ENCODE data around the gene WNT4. TPM values are rescaled to one million over a fixed set of nuclear protein-coding genes. Genes with fewer than 3 reads are reported as not detected.

Gene WNT4
- polyA plus RNA-seq, 3 donors = not detected

DNA sequence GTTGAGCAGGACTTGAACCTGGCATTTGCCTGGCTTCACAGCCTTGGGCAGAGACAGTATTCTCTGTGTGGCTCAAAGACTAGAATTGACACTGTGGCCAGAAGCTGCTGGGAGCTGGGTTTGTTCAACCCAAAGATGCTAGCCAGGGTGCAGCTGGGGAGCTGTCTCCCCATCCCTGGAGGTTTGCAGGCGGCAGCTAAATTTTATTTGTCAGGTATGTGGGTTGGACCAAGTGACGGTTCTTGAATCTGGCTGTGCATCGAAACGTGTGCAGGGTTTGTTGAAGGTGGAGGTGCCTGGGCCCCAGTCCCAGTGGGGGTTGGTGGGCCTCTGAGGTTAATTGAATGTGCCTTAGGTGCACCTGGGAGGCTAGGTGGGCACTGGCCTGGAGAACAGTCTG, 11.8 kb downstream of the WNT4 start:
- WGBS (ENCODE audit: insufficient coverage) = 97% methylated on average over 4 of the region's 4 CpGs
- no peaks in the 10 kb centered on the region for H3K9me3 ChIP-seq (replicated peaks in 1 of 2; ENCODE audit: control insufficient read depth in 1 of 2, insufficient read depth in 1 of 2, low read length in 2 of 2)
- no peak overlapping the region for H3K4me2 ChIP-seq (replicated peaks; ENCODE audit: extremely low read depth, low read length, poor library complexity, severe bottlenecking)
- H4K20me1 ChIP-seq (ENCODE audit: insufficient read depth, low read length) = no peaks in the 10 kb centered on the region
- peaks cover 0 to 2% of the 10 kb centered on the region in 2 donors for H3K4me1 ChIP-seq (ENCODE audit: control insufficient read depth in 1 of 2, insufficient read depth in 2 of 2, low read length in 2 of 2)
- H3K79me2 ChIP-seq (ENCODE audit: insufficient read depth, low read length) = no peaks in the 10 kb centered on the region
- TF ChIP-seq, protein P1, sequence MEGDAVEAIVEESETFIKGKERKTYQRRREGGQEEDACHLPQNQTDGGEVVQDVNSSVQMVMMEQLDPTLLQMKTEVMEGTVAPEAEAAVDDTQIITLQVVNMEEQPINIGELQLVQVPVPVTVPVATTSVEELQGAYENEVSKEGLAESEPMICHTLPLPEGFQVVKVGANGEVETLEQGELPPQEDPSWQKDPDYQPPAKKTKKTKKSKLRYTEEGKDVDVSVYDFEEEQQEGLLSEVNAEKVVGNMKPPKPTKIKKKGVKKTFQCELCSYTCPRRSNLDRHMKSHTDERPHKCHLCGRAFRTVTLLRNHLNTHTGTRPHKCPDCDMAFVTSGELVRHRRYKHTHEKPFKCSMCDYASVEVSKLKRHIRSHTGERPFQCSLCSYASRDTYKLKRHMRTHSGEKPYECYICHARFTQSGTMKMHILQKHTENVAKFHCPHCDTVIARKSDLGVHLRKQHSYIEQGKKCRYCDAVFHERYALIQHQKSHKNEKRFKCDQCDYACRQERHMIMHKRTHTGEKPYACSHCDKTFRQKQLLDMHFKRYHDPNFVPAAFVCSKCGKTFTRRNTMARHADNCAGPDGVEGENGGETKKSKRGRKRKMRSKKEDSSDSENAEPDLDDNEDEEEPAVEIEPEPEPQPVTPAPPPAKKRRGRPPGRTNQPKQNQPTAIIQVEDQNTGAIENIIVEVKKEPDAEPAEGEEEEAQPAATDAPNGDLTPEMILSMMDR (IDR thresholded peaks at IDR 0.05) = no peak
- peaks cover 0 to 9% of the 10 kb centered on the region in 2 donors for H3K27me3 ChIP-seq (ENCODE audit: control insufficient read depth in 2 of 2, insufficient read depth in 2 of 2, low read length in 2 of 2)
- Mint-ChIP-seq H3K4me3 (no peak overlapping the region), H3K36me3 (no peaks in the 10 kb centered on the region), H3K4me1 (peaks cover 12% of the 10 kb centered on the region), H3K27me3 (ENCODE audit: low read depth in 3 of 3) (peaks cover 5 to 15% (median 8%) of the 10 kb centered on the region in 3 donors), H3K27ac (no peak overlapping the region), H3K9me3 (no peaks in the 10 kb centered on the region)
- no peak overlapping the region for H3K9ac ChIP-seq (ENCODE audit: insufficient read depth, low read length, poor library complexity, severe bottlenecking)
- no peak for DNase-seq
- no peak overlapping the region for H2AFZ ChIP-seq (ENCODE audit: insufficient read depth, low read depth, low read length, poor library complexity, severe bottlenecking)
- intact Hi-C loops (cut with micrococcal nuclease) = loop anchor here in 1 of 2 donors (5.0 kb wide), 1 partner anchor 511 kb away; the partner anchor contains the start of gene C1QC
- no peaks in the 10 kb centered on the region for H3K36me3 ChIP-seq (replicated peaks in 1 of 2; ENCODE audit: control insufficient read depth in 1 of 2, insufficient read depth in 2 of 2, low read length in 2 of 2)
- no peak overlapping the region for H3K27ac ChIP-seq (ENCODE audit: low read depth in 1 of 2, low read length in 2 of 2)
- H3K4me3 ChIP-seq (replicated peaks in 1 of 3; ENCODE audit: low read depth in 2 of 3, low read length in 3 of 3) = no peak overlapping the region

DNA sequence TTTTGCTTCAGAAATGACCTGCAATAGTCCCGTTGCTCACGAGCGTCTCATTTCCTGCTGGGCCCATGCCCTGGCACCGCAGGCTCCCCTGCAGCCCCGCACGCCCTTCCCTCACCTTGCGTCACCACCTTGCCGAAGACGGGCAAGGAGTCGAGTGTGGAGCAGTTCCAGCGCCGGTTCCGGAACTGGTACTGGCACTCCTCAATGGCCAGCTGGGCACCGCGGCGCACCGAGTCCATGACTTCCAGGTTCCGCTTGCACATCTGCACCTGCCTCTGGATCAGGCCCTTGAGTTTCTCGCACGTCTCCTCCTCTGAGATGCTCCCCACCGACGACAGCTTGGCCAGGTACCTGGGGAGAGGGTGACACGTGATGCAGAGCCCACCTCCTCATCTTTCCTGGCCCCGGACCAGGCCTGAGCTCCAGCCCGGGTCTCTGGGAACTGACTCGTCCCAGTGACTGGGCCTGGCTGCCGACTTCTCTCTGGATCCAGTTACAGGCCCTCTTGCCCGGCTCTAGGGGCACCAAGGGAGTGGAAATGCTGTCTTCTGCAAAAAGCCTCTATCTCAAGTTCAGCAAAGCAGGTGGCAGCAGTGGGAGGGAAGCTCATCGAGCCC, 13.3 kb downstream of the WNT4 start:
- H3K9ac ChIP-seq (ENCODE audit: insufficient read depth, low read length, poor library complexity, severe bottlenecking) = no peak overlapping the region
- Mint-ChIP-seq H3K36me3 (no peaks in the 10 kb centered on the region), H3K27ac (peak overlapping the region in 1 of 7 donors; percentile 34), H3K4me3 (no peak overlapping the region), H3K4me1 (peaks cover 12% of the 10 kb centered on the region), H3K27me3 (ENCODE audit: low read depth in 3 of 3) (peaks cover 2 to 10% (median 6%) of the 10 kb centered on the region in 3 donors), H3K9me3 (no peaks in the 10 kb centered on the region)
- TF ChIP-seq, protein P1 (IDR thresholded peaks at IDR 0.05) = no peak
- H3K27ac ChIP-seq (ENCODE audit: low read depth in 1 of 2, low read length in 2 of 2) = no peak overlapping the region
- WGBS (ENCODE audit: insufficient coverage) = 91% methylated on average over 29 of the region's 29 CpGs
- H4K20me1 ChIP-seq (ENCODE audit: insufficient read depth, low read length) = peaks cover 2% of the 10 kb centered on the region
- intact Hi-C loops (cut with micrococcal nuclease) = loop anchor here (5.0 to 10.0 kb wide), 2 partner anchors 513 to 515 kb away; partner anchors contain the start of gene C1QC (in 2 of the 2)
- H3K4me1 ChIP-seq (ENCODE audit: control insufficient read depth in 1 of 2, insufficient read depth in 2 of 2, low read length in 2 of 2) = peaks cover 0 to 2% of the 10 kb centered on the region in 2 donors
- H3K27me3 ChIP-seq (ENCODE audit: control insufficient read depth in 2 of 2, insufficient read depth in 2 of 2, low read length in 2 of 2) = peaks cover 0 to 7% of the 10 kb centered on the region in 2 donors
- no peak overlapping the region for H3K4me2 ChIP-seq (replicated peaks; ENCODE audit: extremely low read depth, low read length, poor library complexity, severe bottlenecking)
- DNase-seq = no peak
- no peaks in the 10 kb centered on the region for H3K36me3 ChIP-seq (replicated peaks in 1 of 2; ENCODE audit: control insufficient read depth in 1 of 2, insufficient read depth in 2 of 2, low read length in 2 of 2)
- H2AFZ ChIP-seq (ENCODE audit: insufficient read depth, low read depth, low read length, poor library complexity, severe bottlenecking) = no peak overlapping the region
- H3K4me3 ChIP-seq (replicated peaks in 1 of 3; ENCODE audit: low read depth in 2 of 3, low read length in 3 of 3) = no peak overlapping the region
- H3K79me2 ChIP-seq (ENCODE audit: insufficient read depth, low read length) = no peaks in the 10 kb centered on the region
- no peaks in the 10 kb centered on the region for H3K9me3 ChIP-seq (replicated peaks in 1 of 2; ENCODE audit: control insufficient read depth in 1 of 2, insufficient read depth in 1 of 2, low read length in 2 of 2)
